ENCODE results near the gene NIPAL1.
A peak's percentile ranks its signal among the peaks of the same experiment; 100 is the strongest.
"Not testable (repeated sequence)": the region's sequence is repeated elsewhere in the genome, so short reads cannot be mapped to it uniquely, and the experiment has no call there.

NIPAL1 gene

DNA sequence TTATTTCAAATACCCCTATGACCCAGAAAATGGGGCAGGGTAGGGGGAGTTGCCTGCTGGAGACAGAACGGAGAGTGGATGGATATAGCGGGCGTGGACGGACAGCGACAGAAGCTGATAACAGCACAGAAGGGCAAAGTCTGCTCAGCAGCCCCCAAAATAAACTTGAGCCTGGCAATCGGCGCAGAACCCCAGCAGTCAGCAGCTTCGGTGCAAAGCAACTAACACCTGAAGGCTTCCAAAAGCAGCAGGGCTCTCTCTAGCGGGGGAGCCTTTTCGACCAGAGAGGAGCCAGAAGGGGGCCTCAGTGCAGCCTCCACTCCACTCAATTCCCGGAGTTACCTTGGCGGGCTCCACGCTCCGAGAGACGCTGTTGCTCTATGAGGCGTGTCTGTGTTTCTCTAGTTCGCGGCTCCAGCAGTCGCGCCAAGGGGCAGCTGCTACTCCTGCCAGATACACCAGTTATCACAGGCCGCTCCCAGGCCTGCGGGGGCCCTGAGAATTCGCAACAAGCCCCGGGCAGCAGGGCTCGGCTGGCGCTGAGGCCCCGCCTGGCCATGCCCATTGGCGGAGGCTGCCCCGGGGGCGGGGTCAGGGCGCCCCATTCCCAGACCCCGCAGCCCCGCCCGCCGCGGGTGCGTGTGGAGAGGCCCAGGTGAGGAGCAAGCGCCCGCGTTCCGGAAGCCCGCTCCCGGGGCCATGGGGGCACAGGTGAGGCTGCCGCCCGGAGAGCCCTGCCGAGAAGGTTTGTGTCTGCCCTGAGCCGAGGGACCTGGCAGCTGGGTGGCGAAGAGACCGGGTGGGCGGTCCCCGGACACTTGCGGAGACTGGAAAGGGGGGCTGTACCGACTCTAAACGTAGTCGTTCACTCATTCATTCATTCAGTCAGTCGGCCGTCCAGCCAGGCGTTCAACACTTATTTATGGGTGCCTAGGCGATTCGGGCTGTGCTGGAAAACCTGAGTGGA, at the start of gene NIPAL1, which contains the start of gene CNGA1:
Gene NIPAL1, plus strand, starts transcription at position 632 of the 967 bp plus-strand sequence. Its CDS starts 68 bp downstream, at position 700.
Gene CNGA1, minus strand, starts transcription at position 541 of the 967 bp plus-strand sequence. CDS start 63,992 bp downstream, outside the sequence.
- peak; percentile 24 to 39 for DNase-seq (ENCODE audit: low read depth in 2 of 2)

GRCh38 chr4:47968847-47969246, 47.7 kb upstream of the NIPAL1 start:
- no peak for DNase-seq (ENCODE audit: low read depth in 2 of 2)

DNA sequence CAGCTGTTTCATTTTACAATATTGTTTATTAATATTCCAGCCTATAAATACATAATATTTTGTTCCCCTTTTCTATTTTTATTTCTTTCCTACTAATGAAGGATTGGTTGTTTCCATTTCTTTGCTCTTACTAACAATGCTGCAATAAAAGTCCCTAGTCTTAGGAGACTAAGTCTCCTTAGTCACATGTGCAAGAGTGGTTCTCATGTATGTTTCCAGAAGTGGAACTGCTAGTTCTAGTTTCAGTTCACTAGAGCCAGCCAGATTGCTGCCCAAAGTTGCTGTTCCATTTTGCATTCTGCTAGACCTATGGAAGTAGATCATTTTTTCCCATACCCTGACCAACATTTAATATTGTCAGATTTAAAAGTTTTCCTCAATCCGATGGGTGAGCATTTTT, 44.4 kb upstream of the NIPAL1 start:
- DNase-seq (ENCODE audit: low read depth in 2 of 2): no peak

GRCh38 chr4:47972721-47973120, 43.9 kb upstream of the NIPAL1 start:
- DNase-seq (ENCODE audit: low read depth in 2 of 2): no peak

DNA sequence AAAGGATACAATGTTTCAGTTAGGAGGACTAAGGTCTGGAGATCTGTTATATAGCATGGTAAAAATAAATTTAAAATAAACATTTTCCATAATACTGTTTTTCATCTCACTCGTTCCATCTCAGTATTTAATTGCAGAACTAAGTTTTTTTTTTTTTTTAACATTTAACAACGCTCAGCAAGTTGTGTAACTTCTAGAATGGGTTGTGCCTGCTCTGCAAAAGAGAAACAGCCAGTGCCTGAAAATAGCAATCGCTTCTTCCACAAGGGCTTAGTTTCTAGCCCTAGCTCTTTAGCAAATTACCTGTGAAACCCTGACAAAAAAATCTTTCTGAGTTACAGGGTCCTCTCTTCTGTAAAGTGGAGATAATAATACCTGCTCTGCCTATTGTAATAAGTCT, 42.0 kb upstream of the NIPAL1 start:
- DNase-seq (ENCODE audit: low read depth in 2 of 2): no peak

DNA sequence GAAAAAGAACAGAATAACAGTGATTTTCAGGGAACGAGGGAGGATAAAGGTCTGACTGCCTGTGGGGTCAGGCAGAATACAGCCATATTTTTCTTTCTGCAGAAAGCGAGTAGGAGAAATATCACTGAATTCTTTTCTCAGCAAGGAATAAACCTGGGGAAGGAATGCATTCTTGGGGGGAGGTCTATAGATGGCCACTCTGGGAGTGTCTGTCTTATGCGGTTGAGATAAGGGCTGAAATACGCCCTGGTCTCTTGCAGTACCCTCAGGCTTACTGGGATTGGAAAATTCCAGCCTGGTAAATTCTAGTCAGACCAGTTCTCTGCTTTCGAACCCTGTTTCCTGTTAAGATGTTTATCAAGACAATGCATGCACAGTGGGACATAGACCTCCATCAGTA, 26.4 kb upstream of the NIPAL1 start:
- DNase-seq (ENCODE audit: low read depth in 2 of 2): no peak

DNA sequence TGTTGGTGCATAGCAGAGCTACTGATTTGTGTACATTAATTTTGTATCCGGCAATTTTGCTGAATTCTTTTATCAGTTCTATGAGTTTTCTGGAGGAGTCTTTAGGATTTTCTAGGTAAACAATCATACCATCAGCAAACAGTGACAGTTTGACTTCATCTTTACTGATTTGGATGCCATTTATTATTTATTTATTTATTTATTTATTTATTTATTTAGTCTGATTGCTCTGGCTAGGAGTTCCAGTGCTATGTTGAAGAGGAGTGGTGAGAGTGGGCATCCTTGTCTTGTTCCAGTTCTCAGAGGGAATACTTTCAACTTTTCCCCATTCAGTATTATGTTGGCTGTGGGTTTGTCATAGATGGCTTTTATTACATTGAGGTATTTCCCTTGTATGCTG, 24.1 kb upstream of the NIPAL1 start:
- DNase-seq (ENCODE audit: low read depth in 2 of 2): not testable (repeated sequence)

DNA sequence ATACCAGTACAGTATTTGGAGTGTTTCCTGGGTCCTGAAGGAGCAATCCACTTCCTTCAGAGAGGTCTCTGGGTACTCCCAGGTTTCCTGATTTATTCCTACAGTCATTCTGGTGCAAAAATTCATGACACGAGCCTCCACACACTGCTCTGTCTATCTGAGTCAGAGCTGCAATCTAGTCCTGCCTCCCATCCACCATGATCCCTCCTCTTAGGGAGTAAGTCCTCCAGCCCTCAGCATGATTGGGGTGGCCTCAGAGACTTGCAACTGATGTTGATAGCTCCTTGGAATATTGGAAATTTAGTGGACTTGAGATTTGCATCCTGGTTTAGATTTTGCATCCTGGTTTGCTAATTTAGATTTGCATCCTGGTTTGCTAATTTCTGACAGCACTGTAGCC, 20.6 kb upstream of the NIPAL1 start:
- no peak for DNase-seq (ENCODE audit: low read depth in 2 of 2)

DNA sequence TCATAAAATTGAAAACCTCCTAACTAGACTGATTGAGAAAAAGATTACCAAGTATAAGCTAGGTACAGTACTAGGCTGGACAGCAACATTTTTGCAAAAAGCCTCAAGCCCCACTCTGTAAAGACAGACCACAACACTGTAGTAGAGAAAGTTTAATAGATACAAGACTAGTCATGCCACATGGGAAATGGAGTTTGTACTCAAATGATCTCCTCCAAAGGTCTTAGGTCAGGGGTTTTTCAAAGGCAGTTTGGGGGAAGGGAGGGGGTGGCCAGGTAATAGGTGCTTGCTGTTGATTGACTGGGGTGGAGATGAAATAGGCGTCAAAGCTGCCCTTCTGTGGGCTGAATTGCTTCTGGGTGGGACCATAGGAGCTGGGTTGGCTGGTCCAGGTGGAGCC, 14.3 kb upstream of the NIPAL1 start:
- DNase-seq (ENCODE audit: low read depth in 2 of 2): no peak

DNA sequence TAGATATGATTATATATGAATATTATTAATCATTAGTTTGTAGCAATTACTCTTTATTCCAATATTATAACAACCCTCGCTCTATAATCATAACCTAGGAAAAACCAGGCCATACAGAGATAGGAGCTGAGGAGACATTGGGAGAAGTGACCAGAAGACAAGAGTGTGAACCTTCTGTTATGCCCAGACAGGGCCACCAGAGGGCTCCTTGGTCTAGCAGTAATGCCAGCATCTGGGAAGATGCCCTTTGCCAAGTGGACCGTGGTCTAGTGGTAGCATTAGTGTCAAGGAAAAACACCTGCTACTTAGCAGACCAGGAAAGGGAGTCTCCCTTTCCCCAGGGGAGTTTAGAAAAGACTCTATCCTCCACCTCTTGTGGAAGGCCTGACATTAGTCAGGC, 13.0 kb upstream of the NIPAL1 start:
- DNase-seq (ENCODE audit: low read depth in 2 of 2): not testable (repeated sequence)

DNA sequence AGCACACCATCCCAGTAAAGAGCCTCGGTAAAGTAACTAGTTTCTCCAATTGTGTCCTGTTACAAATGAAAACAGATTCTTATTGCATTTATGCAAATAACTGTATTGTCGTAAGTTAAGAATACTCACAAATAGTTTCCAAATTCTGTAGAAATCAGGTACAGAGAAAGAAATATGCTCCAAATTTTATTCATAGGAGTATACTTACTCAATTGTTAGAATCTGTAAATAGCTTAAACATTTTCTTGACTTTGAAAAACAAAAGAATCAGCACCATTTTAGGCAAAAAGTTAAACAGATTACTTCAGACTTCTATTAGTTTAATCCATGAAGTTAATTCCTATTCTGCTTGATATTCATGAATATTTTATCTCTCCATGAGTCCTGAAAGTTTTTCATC, 10.8 kb upstream of the NIPAL1 start:
- no peak for DNase-seq (ENCODE audit: low read depth in 2 of 2)

DNA sequence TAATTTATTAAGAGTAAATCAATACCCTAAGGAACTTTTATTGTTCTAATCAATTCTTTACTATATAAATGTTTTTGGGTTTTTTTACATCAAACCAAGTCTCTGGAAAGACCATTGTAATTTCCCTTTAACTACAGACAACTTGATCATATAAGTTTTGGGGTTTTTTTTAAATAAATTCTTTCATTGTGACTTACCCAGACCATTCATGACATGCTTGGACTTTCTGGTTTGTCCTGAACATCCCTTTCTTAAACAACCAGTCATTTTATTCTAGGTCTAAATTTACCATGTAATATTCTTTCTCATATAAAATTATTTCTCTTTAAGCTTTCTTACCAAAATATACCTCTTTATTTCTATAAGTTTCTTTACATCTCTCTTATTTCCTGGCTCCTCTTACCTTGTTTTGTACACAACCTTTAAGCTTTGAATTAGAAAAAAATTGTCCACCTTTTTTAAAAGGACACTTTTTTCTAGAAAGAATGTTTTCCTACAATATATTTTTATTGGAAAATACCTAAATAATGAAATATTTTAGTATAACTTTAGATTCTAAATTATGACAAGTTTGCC, 8.5 kb upstream of the NIPAL1 start:
- no peak for DNase-seq (ENCODE audit: low read depth in 2 of 2)

GRCh38 chr4:48010906-48011305, 5.7 kb upstream of the NIPAL1 start:
- not testable (repeated sequence) for DNase-seq (ENCODE audit: low read depth in 2 of 2)

GRCh38 chr4:48011722-48012121, 4.8 kb upstream of the NIPAL1 start:
- no peak for DNase-seq (ENCODE audit: low read depth in 2 of 2)

DNA sequence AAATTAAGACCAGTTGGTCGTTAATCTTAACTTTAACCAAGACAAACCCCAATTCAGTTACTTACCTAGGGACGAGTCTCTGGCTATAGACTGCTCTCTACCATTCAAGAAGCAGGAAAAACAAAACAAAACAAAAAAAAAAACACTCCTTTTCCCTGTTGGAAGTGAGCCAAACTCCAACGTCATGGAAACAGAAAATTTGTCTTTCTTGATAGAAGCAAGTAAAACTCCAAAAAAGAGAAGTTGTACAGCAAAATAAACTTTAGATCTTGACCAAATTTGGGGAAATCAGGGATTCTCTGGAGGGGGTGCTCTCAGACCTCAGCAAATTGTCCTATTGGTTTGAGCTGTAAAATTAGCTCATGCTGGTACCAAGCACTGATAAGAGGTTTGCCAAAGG, 3.7 kb upstream of the NIPAL1 start:
- no peak for DNase-seq (ENCODE audit: low read depth in 2 of 2)

GRCh38 chr4:48015216-48015615, 1.4 kb upstream of the NIPAL1 start:
- no peak for DNase-seq (ENCODE audit: low read depth in 2 of 2)

DNA sequence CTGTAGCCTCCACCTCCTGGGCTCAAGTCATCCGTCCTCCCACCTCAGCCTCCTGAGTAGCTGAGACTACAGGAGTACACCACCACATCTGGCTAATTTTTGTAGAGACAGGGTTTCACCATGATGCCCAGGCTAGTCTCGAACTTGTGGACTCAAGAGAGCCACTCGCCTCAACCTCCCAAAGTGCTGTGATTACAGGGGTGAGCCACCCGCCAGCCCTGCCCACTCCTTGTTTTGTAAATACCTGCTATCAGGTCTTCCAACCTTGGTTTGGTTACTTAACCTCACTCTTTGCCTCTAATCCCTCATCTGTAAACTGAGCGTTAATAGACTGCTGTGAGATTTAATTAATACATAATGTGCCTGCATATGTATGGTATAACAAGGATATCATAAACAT, 894 bp upstream of the NIPAL1 start:
- DNase-seq (ENCODE audit: low read depth in 2 of 2): no peak

GRCh38 chr4:48017108-48017571, 568 bp downstream of the NIPAL1 start:
- DNase-seq (ENCODE audit: low read depth in 2 of 2): no peak

DNA sequence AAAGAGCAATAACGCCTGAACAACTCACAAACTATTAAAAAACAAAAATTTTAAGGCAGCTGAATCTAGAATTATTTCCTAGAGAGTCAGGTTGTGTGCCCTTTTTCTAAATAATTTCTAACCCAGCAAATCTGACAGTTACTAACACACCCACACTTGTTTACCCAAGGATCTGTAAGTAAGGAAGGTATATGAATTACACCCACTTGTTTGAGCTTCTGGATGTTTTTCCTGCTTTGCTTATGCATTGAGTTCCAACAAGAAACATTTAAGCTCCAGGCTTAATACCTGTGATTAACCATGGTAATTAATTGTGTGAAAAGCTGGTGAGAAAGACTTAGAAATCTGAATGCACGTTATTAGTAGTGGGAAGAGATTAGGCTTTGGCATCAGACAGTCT, 1.5 kb downstream of the NIPAL1 start:
- DNase-seq (ENCODE audit: low read depth in 2 of 2): no peak

- DNase-seq (ENCODE audit: low read depth in 2 of 2): no peak
Observed at GRCh38 chr4:48021100-48021499, 4.5 kb downstream of the NIPAL1 start.

DNA sequence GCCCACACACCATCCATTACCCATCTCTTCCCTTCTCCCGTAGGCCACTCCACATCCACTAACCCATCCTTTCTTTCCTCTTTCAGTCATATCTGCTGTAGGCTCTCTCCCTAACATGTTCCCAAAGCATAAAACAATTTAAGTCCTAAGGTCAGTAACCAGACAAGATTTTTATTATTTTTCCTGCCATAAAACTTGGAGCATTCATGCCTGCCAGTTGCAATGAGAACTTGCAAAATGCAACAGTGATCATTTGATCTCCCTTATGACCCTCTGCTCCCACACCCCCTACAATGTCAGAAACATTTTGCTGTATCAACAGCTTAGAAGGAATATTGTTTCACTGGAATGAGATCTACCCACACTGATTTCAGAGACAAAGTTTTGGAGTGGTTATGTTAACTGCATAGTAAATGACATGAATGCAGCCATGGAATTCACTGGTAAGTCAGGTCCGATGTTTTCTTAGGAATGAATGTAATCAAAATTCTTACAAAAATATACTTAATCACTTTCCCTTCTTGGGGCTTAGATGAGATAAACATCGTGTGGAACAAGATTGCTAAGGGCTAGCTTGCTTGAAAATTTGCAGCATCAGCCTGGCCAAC, 5.7 kb downstream of the NIPAL1 start:
- no peak for DNase-seq (ENCODE audit: low read depth in 2 of 2)

- DNase-seq (ENCODE audit: low read depth in 2 of 2): no peak
Observed at GRCh38 chr4:48024522-48024921, 8.0 kb downstream of the NIPAL1 start.

DNA sequence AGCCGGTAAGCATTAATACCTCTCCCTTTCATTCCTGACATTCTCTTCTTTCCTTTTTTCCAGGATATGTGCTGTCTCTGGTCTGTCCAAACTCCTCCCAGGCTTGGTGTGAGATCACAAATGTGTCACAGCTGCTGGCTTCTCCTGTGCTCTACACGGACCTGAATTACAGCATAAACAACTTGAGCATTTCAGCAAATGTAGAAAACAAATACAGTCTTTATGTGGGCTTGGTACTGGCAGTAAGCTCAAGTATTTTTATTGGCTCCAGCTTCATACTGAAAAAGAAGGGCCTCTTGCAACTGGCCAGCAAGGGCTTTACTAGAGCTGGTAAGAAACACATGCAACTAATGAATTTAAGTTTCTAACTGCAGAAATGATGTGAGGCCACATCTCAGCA, 8.4 kb downstream of the NIPAL1 start:
- no peak for DNase-seq (ENCODE audit: low read depth in 2 of 2)
